Measurements from ENCODE around the gene MEX3A.

GRCh38 chr1:156056326-156056849 lies 25.9 kb downstream of the MEX3A start:
- no peak for TF ChIP-seq EP300 (IDR thresholded peaks at IDR 0.05)
- no peak for TF ChIP-seq CTCF (IDR thresholded peaks at IDR 0.05)
- no peak for TF ChIP-seq POLR2A (IDR thresholded peaks at IDR 0.05)

All from sigmoid colon (tissue), 4 donors.